ENCODE results near the gene PRR20B.

Gene PRR20B

GRCh38 chr13:57191667-57192066 is 44.4 kb downstream of the PRR20B start:
- no peak for TF ChIP-seq CTCF (conservative IDR thresholded peaks at IDR 0.05)

More at GRCh38 chr13:57191667-57192066, 44.4 kb downstream of the PRR20B start:
- no peak overlapping the region for H3K27ac ChIP-seq

Data from VCaP (cell line).